HG02870 (cell line): ENCODE measurements around the gene OBSCN.

Source experiments
- ATAC-seq: cut with Tn5 transposase; IDR thresholded peaks from one replicate; pipeline ENCODE4 v1.9.1; 2021; ENCODE audit warnings: mild to moderate bottlenecking, moderate library complexity; ENCODE audit not compliant: unreplicated experiment

Gene OBSCN

GRCh38 chr1:228428412-228428811, 220.6 kb downstream of the OBSCN start:
- ATAC-seq, result no peak
